GM12891 (cell line): ENCODE results near the gene SIM1.
A peak's percentile ranks its signal among the peaks of the same experiment; 100 is the strongest.

Source experiments
- DNase-seq: peaks from one replicate; pipeline ENCODE4 v3.0.0; 2011; ENCODE audit warnings: low spot score; ENCODE audit not compliant: insufficient read length
- FAIRE-seq: peaks from 2 replicates; lab custom pipeline; 2011; peaks lifted over from hg19 to GRCh38; lab: Jason Lieb, UNC
- PAX5 ChIP-seq: IDR thresholded peaks from 2 replicates; pipeline ENCODE4 v1.6.1; 2011; ENCODE audit warnings: low read length, moderate library complexity, mild to moderate bottlenecking; ENCODE audit not compliant: insufficient read depth, severe bottlenecking
- POLR2A ChIP-seq: IDR thresholded peaks from 2 replicates; pipeline ENCODE4 v1.6.1; 2011; ENCODE audit warnings: low read depth, low read length, control low read depth
- POLR2AphosphoS5 ChIP-seq: IDR thresholded peaks from 2 replicates; pipeline ENCODE4 v1.6.1; 2011; ENCODE audit warnings: low read depth, low read length, control low read depth
- POU2F2 ChIP-seq: IDR thresholded peaks from 2 replicates; pipeline ENCODE4 v1.6.1; 2011; ENCODE audit warnings: low read depth, mild to moderate bottlenecking, control low read depth, low read length, moderate library complexity
- SPI1 ChIP-seq: IDR thresholded peaks from 2 replicates; pipeline ENCODE4 v1.6.1; 2011; ENCODE audit warnings: low read depth, low read length, control low read depth
- TAF1 ChIP-seq: IDR thresholded peaks from 2 replicates; pipeline ENCODE4 v1.6.1; 2011; ENCODE audit warnings: low read depth, low read length, control low read depth

SIM1 gene

GRCh38 chr6:100392423-100392822, 72.3 kb downstream of the SIM1 start:
- FAIRE-seq: no peak

GRCh38 chr6:100388868-100389519, 75.7 kb downstream of the SIM1 start:
- TF ChIP-seq TAF1: no peak
- TF ChIP-seq POLR2A: no peak
- TF ChIP-seq SPI1: no peak
- no peak for TF ChIP-seq POLR2AphosphoS5
- no peak for TF ChIP-seq POU2F2
- TF ChIP-seq PAX5: no peak
- no peak for FAIRE-seq
- no peak for DNase-seq

More at GRCh38 chr6:100392423-100392822, 72.3 kb downstream of the SIM1 start:
- no peak for DNase-seq
- TF ChIP-seq POLR2A (no peak), SPI1 (no peak), POU2F2 (no peak), TAF1 (no peak), POLR2AphosphoS5 (no peak), PAX5 (no peak)

GRCh38 chr6:100382767-100383195, 81.9 kb downstream of the SIM1 start:
- FAIRE-seq (no peak), DNase-seq (no peak)
- TF ChIP-seq POLR2A (no peak), TAF1 (no peak), PAX5 (no peak), SPI1 (no peak), POU2F2 (no peak), POLR2AphosphoS5 (no peak)

GRCh38 chr6:100382031-100382430, 82.7 kb downstream of the SIM1 start:
- DNase-seq (no peak), FAIRE-seq (no peak)
- no peak for TF ChIP-seq SPI1
- TF ChIP-seq POLR2A: no peak
- no peak for TF ChIP-seq PAX5
- TF ChIP-seq POLR2AphosphoS5: no peak
- TF ChIP-seq POU2F2: no peak
- no peak for TF ChIP-seq TAF1

- TF ChIP-seq POLR2AphosphoS5 (no peak), TAF1 (no peak), POU2F2 (no peak), POLR2A (no peak), SPI1 (no peak), PAX5 (no peak)
- no peak for DNase-seq
- no peak for FAIRE-seq
Measured at GRCh38 chr6:100381111-100381510, 83.6 kb downstream of the SIM1 start.

GRCh38 chr6:100379386-100379785, 85.3 kb downstream of the SIM1 start:
- no peak for DNase-seq
- no peak for FAIRE-seq
- TF ChIP-seq POU2F2 (no peak), TAF1 (no peak), POLR2A (no peak), POLR2AphosphoS5 (no peak), SPI1 (no peak), PAX5 (no peak)

- TF ChIP-seq TAF1: no peak
- TF ChIP-seq SPI1: no peak
- no peak for TF ChIP-seq PAX5
- TF ChIP-seq POU2F2: no peak
- no peak for DNase-seq
- FAIRE-seq: no peak
Measured at GRCh38 chr6:100378576-100378975, 86.1 kb downstream of the SIM1 start.

- TF ChIP-seq POU2F2 (no peak), POLR2AphosphoS5 (no peak), POLR2A (no peak), SPI1 (peak; percentile 38)
- DNase-seq: no peak
- peak; percentile 35 for FAIRE-seq
Measured at GRCh38 chr6:100376103-100376502, 88.6 kb downstream of the SIM1 start.

- DNase-seq (no peak), FAIRE-seq (no peak)
- TF ChIP-seq SPI1 (no peak), POLR2A (no peak), POU2F2 (no peak), TAF1 (no peak)
Measured at GRCh38 chr6:100372326-100373091, 92.2 kb downstream of the SIM1 start.

GRCh38 chr6:100371591-100371990, 93.1 kb downstream of the SIM1 start:
- FAIRE-seq (no peak), DNase-seq (no peak)
- TF ChIP-seq PAX5 (no peak), SPI1 (no peak), POU2F2 (no peak), POLR2A (no peak), TAF1 (no peak), POLR2AphosphoS5 (no peak)
